Smooth muscle cell (in vitro differentiated cells): ENCODE measurements around the gene LRRC47. TPM values are rescaled to one million over a fixed set of nuclear protein-coding genes. Genes with fewer than 3 reads are reported as not detected.

Experiments
- DNase-seq: peaks from one replicate; lab custom pipeline; 2025; ENCODE audit not compliant: unreplicated experiment; lab: John Stamatoyannopoulos, UW
- H2AFZ ChIP-seq: fragments of 200-600 bp; sonication (generic); 2 replicates; pipeline ENCODE4 v1.6.0; 2016; ENCODE audit warnings: antibody characterized with exemption, low read depth, mild to moderate bottlenecking
- H3F3A ChIP-seq: fragments of 200-600 bp; sonication (generic); 2 replicates; pipeline ENCODE4 v1.6.0; 2017; ENCODE audit warnings: antibody characterized with exemption, low read depth
- H3K27ac ChIP-seq: fragments of 200-600 bp; sonication (generic); 2 replicates; pipeline ENCODE4 v1.5.1; 2016; ENCODE audit warnings: low read depth, mild to moderate bottlenecking
- H3K27me3 ChIP-seq: fragments of 200-600 bp; sonication (generic); 2 replicates; pipeline ENCODE4 v1.6.1; 2016; ENCODE audit warnings: low read depth, mild to moderate bottlenecking
- H3K36me3 ChIP-seq: fragments of 200-600 bp; sonication (generic); 2 replicates; pipeline ENCODE4 v1.5.1; 2016; ENCODE audit warnings: low read depth
- H3K4me1 ChIP-seq: fragments of 200-600 bp; sonication (generic); 2 replicates; pipeline ENCODE4 v1.5.1; 2016; ENCODE audit warnings: low read depth
- H3K4me2 ChIP-seq: fragments of 200-600 bp; sonication (generic); 2 replicates; pipeline ENCODE4 v1.6.0; 2016; ENCODE audit warnings: mild to moderate bottlenecking
- H3K4me3 ChIP-seq: fragments of 200-600 bp; sonication (generic); 2 replicates; pipeline ENCODE4 v1.5.1; 2016; ENCODE audit warnings: mild to moderate bottlenecking
- H3K79me2 ChIP-seq: fragments of 200-600 bp; sonication (generic); 2 replicates; pipeline ENCODE4 v1.6.0; 2016; ENCODE audit warnings: low read depth, mild to moderate bottlenecking
- H3K9ac ChIP-seq: fragments of 200-600 bp; sonication (generic); 2 replicates; pipeline ENCODE4 v1.6.0; 2016; ENCODE audit warnings: low read depth
- H3K9me3 ChIP-seq: fragments of 200-600 bp; sonication (generic); replicated peaks from 2 replicates; pipeline ENCODE4 v1.5.1; 2016; ENCODE audit warnings: low read depth
- H4K20me1 ChIP-seq: fragments of 200-600 bp; sonication (generic); 2 replicates; pipeline ENCODE4 v1.6.0; 2016; ENCODE audit warnings: low read depth
- CTCF ChIP-seq: fragments of 200-600 bp; sonication (generic); IDR thresholded peaks from 2 replicates; pipeline ENCODE4 v1.5.1; 2017; ENCODE audit warnings: borderline replicate concordance, mild to moderate bottlenecking, antibody characterized with exemption; ENCODE audit not compliant: insufficient read depth, poor library complexity, severe bottlenecking
- WGBS: methylation state at CpG from one replicate; pipeline ENCODE4 v1.1.7; 2016; ENCODE audit warnings: low lambda C conversion rate; 5-methylcytosine and 5-hydroxymethylcytosine counted together
- polyA plus RNA-seq: library from polyadenylated mRNA; unstranded; fragments of >200 nt; fragmentation: Nextera tagmentation; extraction: Ambion mirVana; gene quantifications from 2 replicates; pipeline ENCODE4 v1.2.1, GENCODE V29; 2016
- total RNA-seq: library from RNA; depleted of rRNA; stranded (reverse); fragments of >200 nt; gene quantifications from 2 replicates; pipeline ENCODE4 v1.2.3, GENCODE V29; 2014

The LRRC47 gene
- total and polyA plus RNA-seq, 2 experiments from 2014 or later: 24.9 to 38.0 TPM

GRCh38 chr1:3733883-3734589, 62.3 kb downstream of the LRRC47 start:
- Histone ChIP-seq H3K4me2 (no peak overlapping the region), H3K4me1 (no peaks in the 10 kb centered on the region), H3K9me3 (no peaks in the 10 kb centered on the region), H3K36me3 (no peaks in the 10 kb centered on the region), H2AFZ (no peak overlapping the region), H3K4me3 (no peak overlapping the region), H3F3A (no peaks in the 10 kb centered on the region), H4K20me1 (no peaks in the 10 kb centered on the region), H3K27me3 (no peaks in the 10 kb centered on the region), H3K79me2 (no peaks in the 10 kb centered on the region), H3K27ac (no peak overlapping the region), H3K9ac (no peak overlapping the region)
- 95% methylated on average over 17 of the region's 17 CpGs for WGBS
- no peak for TF ChIP-seq CTCF
- DNase-seq: no peak

DNA sequence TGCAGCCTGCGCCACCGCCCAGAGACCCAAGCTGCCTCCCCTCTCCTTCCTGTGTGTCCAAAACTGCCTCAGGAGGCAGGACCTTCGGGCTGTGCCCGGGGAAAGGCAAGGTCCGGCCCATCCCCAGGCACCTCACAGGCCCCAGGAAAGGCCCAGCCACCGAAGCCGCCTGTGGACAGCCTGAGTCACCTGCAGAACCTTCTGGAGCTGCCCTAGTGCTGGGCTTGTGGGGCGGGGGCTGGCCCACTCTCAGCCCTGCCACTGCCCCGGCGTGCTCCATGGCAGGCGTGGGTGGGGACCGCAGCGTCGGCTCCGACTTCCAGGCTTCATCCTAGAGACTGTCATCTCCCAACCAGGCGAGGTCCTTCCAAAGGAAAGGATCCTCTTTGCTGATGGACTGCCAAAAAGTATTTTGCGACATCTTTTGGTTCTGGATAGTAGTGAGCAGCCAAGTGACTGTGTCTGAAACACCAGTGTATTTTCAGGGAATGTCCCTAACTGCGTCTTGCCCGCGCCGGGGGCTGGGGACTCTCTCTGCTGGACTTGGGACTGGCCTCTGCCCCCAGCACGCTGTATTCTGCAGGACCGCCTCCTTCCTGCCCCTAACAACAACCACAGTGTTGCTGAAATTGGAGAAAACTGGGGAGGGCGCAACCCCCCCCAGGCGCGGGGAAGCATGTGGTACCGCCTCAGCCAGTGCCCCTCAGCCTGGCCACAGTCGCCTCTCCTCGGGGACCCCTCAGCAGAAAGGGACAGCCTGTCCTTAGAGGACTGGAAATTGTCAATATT, 63.0 kb downstream of the LRRC47 start:
- H3K27me3 ChIP-seq: no peaks in the 10 kb centered on the region
- H3K4me2 ChIP-seq: peak overlapping the region; percentile 26
- no peaks in the 10 kb centered on the region for H4K20me1 ChIP-seq
- no peak overlapping the region for H3K27ac ChIP-seq
- no peak overlapping the region for H3K4me3 ChIP-seq
- H3K9me3 ChIP-seq: no peaks in the 10 kb centered on the region
- no peak overlapping the region for H3K9ac ChIP-seq
- WGBS: 82% methylated on average over 29 of the region's 29 CpGs
- no peaks in the 10 kb centered on the region for H3K36me3 ChIP-seq
- no peak for TF ChIP-seq CTCF
- DNase-seq: no peak
- H3K79me2 ChIP-seq: no peaks in the 10 kb centered on the region
- no peaks in the 10 kb centered on the region for H3K4me1 ChIP-seq
- no peaks in the 10 kb centered on the region for H3F3A ChIP-seq
- H2AFZ ChIP-seq: no peak overlapping the region

GRCh38 chr1:3732434-3733093, 63.7 kb downstream of the LRRC47 start:
- Histone ChIP-seq H3F3A (no peaks in the 10 kb centered on the region), H3K4me1 (no peaks in the 10 kb centered on the region), H2AFZ (no peak overlapping the region), H3K36me3 (no peaks in the 10 kb centered on the region), H3K4me3 (no peak overlapping the region), H3K27ac (no peak overlapping the region), H3K4me2 (peak overlapping the region; percentile 26), H3K27me3 (no peaks in the 10 kb centered on the region), H3K9me3 (no peaks in the 10 kb centered on the region), H3K79me2 (no peaks in the 10 kb centered on the region), H4K20me1 (no peaks in the 10 kb centered on the region), H3K9ac (no peak overlapping the region)
- WGBS: 51% methylated on average over 30 of the region's 37 CpGs
- TF ChIP-seq CTCF: no peak
- no peak for DNase-seq
